Liver (tissue), 9 donors: ENCODE measurements around the gene FIGLA. TPM values are rescaled to one million over a fixed set of nuclear protein-coding genes. Genes with fewer than 3 reads are reported as not detected.

Source experiments
- DNase-seq: peaks from one replicate; pipeline ENCODE4 v3.0.0-alpha.2; 2017; ENCODE audit warnings: low spot score
- H3K27ac ChIP-seq, 2 donors: one replicate each; pipeline ENCODE4 v1.7.0; 2013; ENCODE audit warnings: inconsistent platforms in 2 of 2, low read length in 2 of 2, control low read depth in 1 of 2, low read depth in 1 of 2, mild to moderate bottlenecking in 1 of 2
- H3K27me3 ChIP-seq, 4 donors: one replicate each; pipeline versions ENCODE4 v1.6.1 to v1.7.0; 2013; ENCODE audit warnings: low read length in 3 of 4, inconsistent platforms in 1 of 4, mild to moderate bottlenecking in 1 of 4, moderate library complexity in 1 of 4; ENCODE audit not compliant: control insufficient read depth in 4 of 4, insufficient read depth in 4 of 4
- H3K36me3 ChIP-seq, 4 donors: one replicate each; pipeline versions ENCODE4 v1.6.1 to v1.7.0; 2013; ENCODE audit warnings: low read length in 3 of 4, mild to moderate bottlenecking in 3 of 4, low read depth in 1 of 4, moderate library complexity in 1 of 4; ENCODE audit not compliant: control insufficient read depth in 4 of 4, insufficient read depth in 3 of 4
- H3K4me1 ChIP-seq, 4 donors: one replicate each; pipeline versions ENCODE4 v1.6.1 to v1.7.0; 2013; ENCODE audit warnings: low read length in 3 of 4, mild to moderate bottlenecking in 3 of 4, moderate library complexity in 1 of 4; ENCODE audit not compliant: control insufficient read depth in 4 of 4, insufficient read depth in 4 of 4
- H3K4me3 ChIP-seq, 3 donors: one replicate each; pipeline versions ENCODE4 v1.6.1 to v1.7.0; 2013; ENCODE audit warnings: low read length in 3 of 3, control low read depth in 1 of 3, low read depth in 1 of 3, mild to moderate bottlenecking in 1 of 3
- H3K9ac ChIP-seq, 2 donors: one replicate each; pipeline ENCODE4 v1.7.0; 2013; ENCODE audit warnings: low read length in 2 of 2, mild to moderate bottlenecking in 2 of 2, moderate library complexity in 2 of 2, control low read depth in 1 of 2, low read depth in 1 of 2
- H3K9me3 ChIP-seq, 4 donors: one replicate each; pipeline versions ENCODE4 v1.6.1 to v1.7.0; 2013; ENCODE audit warnings: low read length in 3 of 4; ENCODE audit not compliant: control insufficient read depth in 4 of 4
- ATF3 ChIP-seq: IDR thresholded peaks from 2 replicates; pipeline ENCODE4 v1.6.1; 2016; ENCODE audit warnings: antibody characterized with exemption
- CTCF ChIP-seq: fragments of 150-350 bp; IDR thresholded peaks from 2 replicates; pipeline ENCODE4 v1.5.1; 2017; ENCODE audit warnings: improper control_type of control experiment, low read depth, low read length; ENCODE audit not compliant: missing input control
- EGR1 ChIP-seq, 2 donors: IDR thresholded peaks; 2 replicates each; pipeline ENCODE4 v1.6.1; 2016 to 2018; ENCODE audit warnings: antibody characterized with exemption in 2 of 2, low read depth in 2 of 2
- FOXA1 ChIP-seq: IDR thresholded peaks from 2 replicates; pipeline ENCODE4 v1.6.1; 2016; ENCODE audit warnings: antibody characterized with exemption
- FOXA2 ChIP-seq: IDR thresholded peaks from 2 replicates; pipeline ENCODE4 v1.6.1; 2016; ENCODE audit warnings: antibody characterized with exemption
- GABPA ChIP-seq, 2 donors: IDR thresholded peaks in 1 of 2; conservative IDR thresholded peaks in 1 of 2; 2 replicates each; pipeline ENCODE4 v1.6.1; 2016; ENCODE audit warnings: antibody characterized with exemption in 2 of 2, mild to moderate bottlenecking in 1 of 2, moderate library complexity in 1 of 2
- HNF4A ChIP-seq, 2 donors: conservative IDR thresholded peaks; 2 replicates each; pipeline ENCODE4 v1.6.1; 2016; ENCODE audit warnings: antibody characterized with exemption in 2 of 2, mild to moderate bottlenecking in 2 of 2
- HNF4G ChIP-seq: IDR thresholded peaks from 2 replicates; pipeline ENCODE4 v1.6.1; 2016; ENCODE audit warnings: antibody characterized with exemption
- JUND ChIP-seq, 2 donors: IDR thresholded peaks; 2 replicates each; pipeline ENCODE4 v1.6.1; 2016; ENCODE audit warnings: antibody characterized with exemption in 2 of 2
- MAX ChIP-seq: IDR thresholded peaks from 2 replicates; pipeline ENCODE4 v1.6.1; 2016; ENCODE audit warnings: antibody characterized with exemption
- NR2F2 ChIP-seq: IDR thresholded peaks from 2 replicates; pipeline ENCODE4 v1.6.1; 2016; ENCODE audit warnings: antibody characterized with exemption
- RAD21 ChIP-seq, 2 donors: IDR thresholded peaks; 2 replicates each; pipeline ENCODE4 v1.6.1; 2016; ENCODE audit warnings: antibody characterized with exemption in 2 of 2, mild to moderate bottlenecking in 2 of 2
- REST ChIP-seq: IDR thresholded peaks from 2 replicates; pipeline ENCODE4 v1.6.1; 2016; ENCODE audit warnings: antibody characterized with exemption, mild to moderate bottlenecking
- RXRA ChIP-seq, 2 donors: IDR thresholded peaks; 2 replicates each; pipeline ENCODE4 v1.6.1; 2017 to 2018; ENCODE audit warnings: antibody characterized with exemption in 2 of 2, mild to moderate bottlenecking in 1 of 2
- SP1 ChIP-seq: IDR thresholded peaks from 2 replicates; pipeline ENCODE4 v1.6.1; 2018; ENCODE audit warnings: antibody characterized with exemption, mild to moderate bottlenecking
- TAF1 ChIP-seq: conservative IDR thresholded peaks from 2 replicates; pipeline ENCODE4 v1.6.1; 2016; ENCODE audit warnings: antibody characterized with exemption, mild to moderate bottlenecking
- YY1 ChIP-seq: IDR thresholded peaks from 2 replicates; pipeline ENCODE4 v1.6.1; 2016; ENCODE audit warnings: antibody characterized with exemption, mild to moderate bottlenecking
- ZBTB33 ChIP-seq: IDR thresholded peaks from 2 replicates; pipeline ENCODE4 v1.6.1; 2016; ENCODE audit warnings: antibody characterized with exemption
- WGBS: extraction: QIAGEN DNeasy Blood & Tissue Kit; methylation state at CpG from one replicate; pipeline ENCODE4 v1.1.7; 2013; 5-methylcytosine and 5-hydroxymethylcytosine counted together
- polyA plus RNA-seq, 2 donors: library from polyadenylated mRNA; stranded (reverse) in 1 of 2; unstranded in 1 of 2; fragments of 200-250 nt in 1 of 2; fragments of >200 nt in 1 of 2; fragmentation: Nextera tagmentation in 1 of 2; extraction: Ambion mirVana in 1 of 2; gene quantifications; one replicate each; pipeline versions ENCODE4 v1.2.1 to v1.2.3, GENCODE V29; 2013 to 2015
- total RNA-seq, 2 donors: library from RNA; depleted of rRNA; stranded (reverse); fragments of >200 nt; gene quantifications; one replicate each; pipeline ENCODE4 v1.2.3, GENCODE V29; 2014
- donor health status: healthy.
- donor health status: healthy.
- donor health status: healthy.
- donor health status: healthy.
- donor health status: healthy.

Gene FIGLA
- total and polyA plus RNA-seq, 4 donors, result not detected

GRCh38 chr2:70822843-70823242 lies 32.4 kb upstream of the FIGLA start:
- H3K9me3 ChIP-seq, result no peaks in the 10 kb centered on the region
- no peaks in the 10 kb centered on the region for H3K36me3 ChIP-seq
- WGBS, result 93% methylated on average over 8 of the region's 8 CpGs
- DNase-seq, result no peak
- no peaks in the 10 kb centered on the region for H3K4me1 ChIP-seq
- no peak overlapping the region for H3K4me3 ChIP-seq
- no peak overlapping the region for H3K27ac ChIP-seq
- no peaks in the 10 kb centered on the region for H3K27me3 ChIP-seq
- no peak overlapping the region for H3K9ac ChIP-seq
- TF ChIP-seq FOXA2 (no peak), NR2F2 (no peak), SP1 (no peak), EGR1 (IDR thresholded peaks at IDR 0.05; ENCODE audit: low read depth in 2 of 2) (no peak), MAX (no peak), RXRA (IDR thresholded peaks at IDR 0.05) (no peak), RAD21 (IDR thresholded peaks at IDR 0.05) (no peak), GABPA (IDR thresholded peaks at IDR 0.05 in 1 of 2, conservative IDR thresholded peaks at IDR 0.05 in 1 of 2) (no peak), ZBTB33 (no peak), CTCF (no peak), YY1 (no peak), TAF1 (no peak), HNF4G (no peak), REST (no peak), FOXA1 (no peak), HNF4A (conservative IDR thresholded peaks at IDR 0.05) (no peak)

GRCh38 chr2:70820499-70820898 lies 30.1 kb upstream of the FIGLA start, which contains the start of gene CLEC4F:
TSS of gene CLEC4F (minus strand) at chr2:70820599. CDS start at chr2:70820523, 76 bp downstream.
- no peaks in the 10 kb centered on the region for H3K9me3 ChIP-seq
- no peak within 1 kb of the TSS for H3K4me3 ChIP-seq
- no peaks in the 10 kb centered on the region for H3K36me3 ChIP-seq
- no peak for DNase-seq
- WGBS, result 69% methylated on average over 7 of the region's 7 CpGs
- no peak within 1 kb of the TSS for H3K9ac ChIP-seq
- H3K27ac ChIP-seq, result no peak within 1 kb of the TSS
- H3K27me3 ChIP-seq, result no peaks in the 10 kb centered on the region
- no peaks in the 10 kb centered on the region for H3K4me1 ChIP-seq
- TF ChIP-seq GABPA (IDR thresholded peaks at IDR 0.05 in 1 of 2, conservative IDR thresholded peaks at IDR 0.05 in 1 of 2) (no peak), REST (no peak), HNF4A (conservative IDR thresholded peaks at IDR 0.05) (no peak), EGR1 (IDR thresholded peaks at IDR 0.05; ENCODE audit: low read depth in 2 of 2) (no peak), NR2F2 (no peak), JUND (IDR thresholded peaks at IDR 0.05) (no peak), ATF3 (no peak), HNF4G (no peak), YY1 (no peak), MAX (no peak), CTCF (no peak), SP1 (no peak), FOXA2 (no peak)
